ENCODE data around the gene SPAG9. TPM values are rescaled to one million over a fixed set of nuclear protein-coding genes. Genes with fewer than 3 reads are reported as not detected.

Gene SPAG9
- total RNA-seq, 1 donor from 2014 or later, result 116 TPM

- no peak for TF ChIP-seq CTCF (IDR thresholded peaks at IDR 0.05)
- DNase-seq, result no peak
- intact Hi-C loops (cut with DNase I), result no loop called here
- Histone ChIP-seq H3K9me3 (no peaks in the 10 kb centered on the region), H3K27ac (no peak overlapping the region), H3K36me3 (peaks cover 49% of the 10 kb centered on the region), H3K27me3 (no peaks in the 10 kb centered on the region), H3K4me1 (no peaks in the 10 kb centered on the region), H3K4me3 (no peak overlapping the region)
- no peak for ATAC-seq
Observed at GRCh38 chr17:50967795-50968194, 152.9 kb downstream of the SPAG9 start.

GRCh38 chr17:50966163-50966666 is 154.5 kb downstream of the SPAG9 start:
- H3K36me3 ChIP-seq, result peaks cover 52% of the 10 kb centered on the region
- ATAC-seq, result no peak
- H3K4me1 ChIP-seq, result no peaks in the 10 kb centered on the region
- DNase-seq, result no peak
- TF ChIP-seq CTCF (IDR thresholded peaks at IDR 0.05), result no peak
- intact Hi-C loops (cut with DNase I), result no loop called here
- no peaks in the 10 kb centered on the region for H3K27me3 ChIP-seq
- no peak overlapping the region for H3K27ac ChIP-seq
- no peak overlapping the region for H3K4me3 ChIP-seq
- H3K9me3 ChIP-seq, result no peaks in the 10 kb centered on the region

GRCh38 chr17:50963139-50963538 is 157.5 kb downstream of the SPAG9 start:
- Histone ChIP-seq H3K4me1 (no peaks in the 10 kb centered on the region), H3K4me3 (no peak overlapping the region), H3K9me3 (no peaks in the 10 kb centered on the region), H3K27me3 (no peaks in the 10 kb centered on the region), H3K27ac (no peak overlapping the region), H3K36me3 (peaks cover 36% of the 10 kb centered on the region)
- no peak for DNase-seq
- ATAC-seq, result no peak
- TF ChIP-seq CTCF (IDR thresholded peaks at IDR 0.05), result no peak
- intact Hi-C loops (cut with DNase I), result no loop called here

- H3K36me3 ChIP-seq, result peaks cover 30% of the 10 kb centered on the region
- ATAC-seq, result no peak
- intact Hi-C loops (cut with DNase I), result no loop called here
Observed at GRCh38 chr17:50961282-50962220, 159.1 kb downstream of the SPAG9 start.

GRCh38 chr17:50959341-50959740 is 161.3 kb downstream of the SPAG9 start:
- DNase-seq, result no peak
- Histone ChIP-seq H3K4me3 (no peak overlapping the region), H3K36me3 (peaks cover 14% of the 10 kb centered on the region), H3K9me3 (no peaks in the 10 kb centered on the region), H3K4me1 (peaks cover 10% of the 10 kb centered on the region), H3K27ac (no peak overlapping the region), H3K27me3 (no peaks in the 10 kb centered on the region)
- ATAC-seq, result no peak
- no peak for TF ChIP-seq CTCF (IDR thresholded peaks at IDR 0.05)
- intact Hi-C loops (cut with DNase I), result no loop called here

More at GRCh38 chr17:50961282-50962220, 159.1 kb downstream of the SPAG9 start:
- no peaks in the 10 kb centered on the region for H3K27me3 ChIP-seq
- no peak for DNase-seq
- no peak overlapping the region for H3K4me3 ChIP-seq
- no peak for TF ChIP-seq CTCF (IDR thresholded peaks at IDR 0.05)
- no peaks in the 10 kb centered on the region for H3K9me3 ChIP-seq
- no peak overlapping the region for H3K27ac ChIP-seq
- no peaks in the 10 kb centered on the region for H3K4me1 ChIP-seq

Measured in upper lobe of right lung (tissue), 1 donor.